Neutrophil (primary cell): Measurements from ENCODE around the gene MEIKIN.

Source experiments
- H3K27ac ChIP-seq: fragments of 200-600 bp; sonication (generic); 2 replicates; pipeline ENCODE4 v1.5.1; 2016; ENCODE audit warnings: mild to moderate bottlenecking, moderate library complexity
- H3K27me3 ChIP-seq: fragments of 200-600 bp; sonication (generic); 2 replicates; pipeline ENCODE4 v1.6.0; 2016; ENCODE audit warnings: mild to moderate bottlenecking
- H3K36me3 ChIP-seq: fragments of 200-600 bp; sonication (generic); 2 replicates; pipeline ENCODE4 v1.5.1; 2017
- H3K4me1 ChIP-seq, 2 experiments: fragments of 200-600 bp in 1 of 2; sonication (generic) in 1 of 2; 1 replicate in 1 of 2; 2 replicates in 1 of 2; pipeline versions ENCODE4 v1.5.1 to v1.6.1; 2013 to 2016; ENCODE audit warnings: low read depth in 1 of 2, low read length in 1 of 2, mild to moderate bottlenecking in 1 of 2, moderate library complexity in 1 of 2; ENCODE audit not compliant: control insufficient read depth in 1 of 2, insufficient read depth in 1 of 2
- H3K4me3 ChIP-seq, 2 experiments: fragments of 200-600 bp in 1 of 2; sonication (generic) in 1 of 2; 1 replicate in 1 of 2; 2 replicates in 1 of 2; pipeline ENCODE4 v1.5.1; 2013 to 2016; ENCODE audit warnings: low read depth in 1 of 2, low read length in 1 of 2, mild to moderate bottlenecking in 1 of 2, moderate library complexity in 1 of 2
- H3K9me3 ChIP-seq: fragments of 200-600 bp; sonication (generic); 2 replicates; pipeline ENCODE4 v1.5.1; 2016
- TF ChIP-seq, protein P1 (sequence below): fragments of 200-600 bp; sonication (generic); IDR thresholded peaks from 2 replicates; pipeline ENCODE4 v1.5.1; 2016; ENCODE audit warnings: antibody characterized with exemption

Gene MEIKIN

DNA sequence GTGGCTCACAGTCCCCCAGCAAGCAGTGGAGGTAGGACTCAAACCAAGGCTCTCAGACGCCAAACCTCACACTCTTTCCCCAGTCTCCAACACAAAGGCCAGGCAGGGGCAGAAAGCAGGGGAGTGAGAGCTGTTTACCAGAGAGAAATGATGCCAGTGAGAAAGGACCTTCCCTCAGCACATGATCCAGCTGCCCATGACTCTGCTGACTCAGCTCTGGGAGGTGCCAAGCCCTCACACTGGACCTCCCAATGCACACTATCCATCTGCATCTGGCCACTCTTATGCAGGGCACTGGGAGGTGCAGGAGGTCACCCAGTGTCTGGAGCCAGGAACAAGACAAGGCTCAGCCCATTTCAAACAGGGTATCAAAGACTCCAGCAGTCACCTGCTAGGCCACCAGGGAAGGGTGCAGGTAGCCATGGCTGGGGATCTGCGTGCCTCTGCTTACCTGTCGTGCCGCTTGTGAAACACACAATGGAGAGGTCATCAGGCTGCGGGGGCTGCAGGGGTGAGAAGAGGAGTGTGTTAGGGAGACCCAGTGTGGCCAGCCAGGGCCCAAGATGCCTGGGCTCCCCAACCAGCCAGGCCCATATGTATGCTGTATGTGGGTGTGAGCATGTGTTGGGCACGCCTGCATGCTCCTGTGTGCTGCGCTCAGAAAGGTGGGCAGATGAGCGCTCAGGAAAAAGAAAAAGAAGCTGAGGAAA is 39.6 kb upstream of the MEIKIN start:
- TF ChIP-seq, protein P1, sequence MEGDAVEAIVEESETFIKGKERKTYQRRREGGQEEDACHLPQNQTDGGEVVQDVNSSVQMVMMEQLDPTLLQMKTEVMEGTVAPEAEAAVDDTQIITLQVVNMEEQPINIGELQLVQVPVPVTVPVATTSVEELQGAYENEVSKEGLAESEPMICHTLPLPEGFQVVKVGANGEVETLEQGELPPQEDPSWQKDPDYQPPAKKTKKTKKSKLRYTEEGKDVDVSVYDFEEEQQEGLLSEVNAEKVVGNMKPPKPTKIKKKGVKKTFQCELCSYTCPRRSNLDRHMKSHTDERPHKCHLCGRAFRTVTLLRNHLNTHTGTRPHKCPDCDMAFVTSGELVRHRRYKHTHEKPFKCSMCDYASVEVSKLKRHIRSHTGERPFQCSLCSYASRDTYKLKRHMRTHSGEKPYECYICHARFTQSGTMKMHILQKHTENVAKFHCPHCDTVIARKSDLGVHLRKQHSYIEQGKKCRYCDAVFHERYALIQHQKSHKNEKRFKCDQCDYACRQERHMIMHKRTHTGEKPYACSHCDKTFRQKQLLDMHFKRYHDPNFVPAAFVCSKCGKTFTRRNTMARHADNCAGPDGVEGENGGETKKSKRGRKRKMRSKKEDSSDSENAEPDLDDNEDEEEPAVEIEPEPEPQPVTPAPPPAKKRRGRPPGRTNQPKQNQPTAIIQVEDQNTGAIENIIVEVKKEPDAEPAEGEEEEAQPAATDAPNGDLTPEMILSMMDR = no peak
- no peak overlapping the region for H3K4me3 ChIP-seq
- H3K36me3 ChIP-seq = no peaks in the 10 kb centered on the region
- H3K27ac ChIP-seq = no peak overlapping the region
- no peaks in the 10 kb centered on the region for H3K9me3 ChIP-seq
- no peaks in the 10 kb centered on the region for H3K4me1 ChIP-seq
- no peaks in the 10 kb centered on the region for H3K27me3 ChIP-seq

DNA sequence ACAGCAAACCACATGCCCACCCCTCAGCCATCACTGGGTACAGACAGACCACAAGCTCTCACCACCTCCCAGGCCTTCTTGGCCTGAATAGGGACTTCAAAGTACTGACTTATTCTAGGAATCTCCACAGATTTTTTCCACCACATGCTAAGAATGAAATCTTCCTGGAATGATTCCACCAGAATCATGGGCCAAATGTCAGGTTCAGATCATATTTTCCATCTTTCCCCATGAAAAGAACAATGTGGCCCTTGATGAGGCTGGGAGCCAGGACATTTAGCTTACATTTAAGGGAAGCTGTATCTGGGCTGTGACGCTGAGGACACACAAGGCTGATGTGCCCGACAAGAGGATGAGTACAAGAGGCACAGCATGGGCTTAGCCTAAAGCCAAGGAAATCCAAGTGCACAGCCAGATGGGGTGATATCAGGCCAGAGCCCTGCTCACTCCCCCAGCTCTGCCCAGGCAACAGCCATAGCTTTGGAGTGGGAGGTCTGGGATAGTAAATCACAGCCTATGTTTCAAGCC is 37.8 kb upstream of the MEIKIN start:
- H3K27ac ChIP-seq = no peak overlapping the region
- no peaks in the 10 kb centered on the region for H3K4me1 ChIP-seq
- no peaks in the 10 kb centered on the region for H3K27me3 ChIP-seq
- H3K36me3 ChIP-seq = no peaks in the 10 kb centered on the region
- TF ChIP-seq, protein P1 = no peak
- no peak overlapping the region for H3K4me3 ChIP-seq
- no peaks in the 10 kb centered on the region for H3K9me3 ChIP-seq

DNA sequence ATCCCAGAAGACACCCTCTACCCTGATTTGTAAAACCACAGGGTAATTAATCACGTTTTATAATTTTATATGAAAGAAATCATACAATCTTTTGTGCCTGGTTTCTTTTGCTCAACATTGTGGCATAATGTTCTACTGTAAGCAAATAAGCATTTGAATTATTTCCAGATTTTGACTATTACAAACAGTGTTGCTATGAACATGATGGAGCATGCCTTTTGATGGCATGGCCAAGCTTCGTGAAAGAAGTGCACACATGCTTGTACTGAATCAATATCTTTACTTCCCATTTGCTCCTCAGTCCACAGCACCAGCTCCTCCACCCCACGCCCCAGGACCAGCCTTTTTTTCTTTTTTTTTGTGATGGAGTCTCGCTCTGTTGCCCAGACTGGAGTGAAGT is 36.1 kb upstream of the MEIKIN start:
- Histone ChIP-seq H3K4me1 (no peaks in the 10 kb centered on the region), H3K9me3 (no peaks in the 10 kb centered on the region), H3K27me3 (no peaks in the 10 kb centered on the region), H3K4me3 (no peak overlapping the region), H3K27ac (no peak overlapping the region), H3K36me3 (no peaks in the 10 kb centered on the region)
- TF ChIP-seq, protein P1 = no peak

DNA sequence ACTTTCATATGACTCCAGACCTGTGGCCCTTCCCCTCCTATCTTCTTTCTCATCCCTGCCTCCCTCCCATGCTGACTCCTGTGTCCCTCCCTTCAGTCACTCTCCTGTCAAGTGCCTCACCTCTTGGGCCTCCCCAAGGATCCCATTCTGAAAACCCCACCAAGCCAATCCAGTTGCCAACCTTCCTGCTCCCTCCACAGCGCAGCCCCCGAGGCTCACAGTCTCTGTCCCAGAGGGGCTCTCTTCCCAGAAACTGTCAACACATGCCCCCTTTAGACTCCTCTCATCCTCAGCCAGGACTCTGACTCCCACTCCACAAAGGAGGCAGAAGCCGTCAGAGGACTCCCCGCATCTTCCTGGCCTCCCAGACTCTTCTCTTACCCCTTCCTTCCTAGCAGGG is 35.2 kb upstream of the MEIKIN start:
- TF ChIP-seq, protein P1 = no peak
- Histone ChIP-seq H3K27me3 (no peaks in the 10 kb centered on the region), H3K4me1 (no peaks in the 10 kb centered on the region), H3K27ac (no peak overlapping the region), H3K4me3 (no peak overlapping the region), H3K36me3 (no peaks in the 10 kb centered on the region), H3K9me3 (no peaks in the 10 kb centered on the region)

DNA sequence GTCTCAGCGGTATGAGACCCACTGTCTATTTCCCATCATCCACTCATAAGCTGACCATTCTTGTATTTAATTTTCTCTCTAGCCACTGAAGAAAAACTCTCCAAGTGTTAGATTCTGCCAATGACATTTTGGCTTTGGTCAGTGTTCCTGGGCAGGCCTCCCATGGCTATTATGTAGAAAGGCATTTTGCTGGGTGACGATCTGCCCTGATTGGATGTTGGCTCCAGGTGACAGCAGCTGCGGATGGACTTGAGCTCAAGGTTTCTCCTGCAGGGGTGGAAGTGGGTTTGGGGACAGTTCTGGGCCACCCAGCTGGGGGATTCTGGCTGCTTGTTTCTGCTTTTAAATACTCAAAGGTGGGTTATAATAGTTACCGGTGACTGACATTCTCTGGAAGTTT is 34.4 kb upstream of the MEIKIN start:
- Histone ChIP-seq H3K4me3 (no peak overlapping the region), H3K27me3 (no peaks in the 10 kb centered on the region), H3K9me3 (no peaks in the 10 kb centered on the region), H3K27ac (no peak overlapping the region), H3K36me3 (no peaks in the 10 kb centered on the region), H3K4me1 (no peaks in the 10 kb centered on the region)
- TF ChIP-seq, protein P1 = no peak
